ENCODE results near the gene AK8. TPM values are rescaled to one million over a fixed set of nuclear protein-coding genes. Genes with fewer than 3 reads are reported as not detected.
A peak's percentile ranks its signal among the peaks of the same experiment; 100 is the strongest.

The AK8 gene
- total RNA-seq, 6 donors from 2014 or later = 0.44 to 8.4 (median 3.6) TPM

GRCh38 chr9:132905726-132906125, 27.6 kb upstream of the AK8 start:
- no peak overlapping the region for H3K27ac ChIP-seq
- no peak for ATAC-seq (ENCODE audit: low FRiP score in 2 of 2)
- H3K4me1 ChIP-seq = no peaks in the 10 kb centered on the region
- no peak for DNase-seq
- no peaks in the 10 kb centered on the region for H3K27me3 ChIP-seq
- WGBS, 2 donors = 95 to 96% methylated on average over 12 of the region's 12 CpGs
- peaks cover 17 to 80% (median 65%) of the 10 kb centered on the region in 4 donors for H3K36me3 ChIP-seq
- TF ChIP-seq POLR2AphosphoS5 (IDR thresholded peaks at IDR 0.05) (no peak), POLR2A (IDR thresholded peaks at IDR 0.05) (no peak), CTCF (IDR thresholded peaks at IDR 0.05) (no peak), EP300 (IDR thresholded peaks at IDR 0.05) (no peak)
- no peak overlapping the region for H3K4me3 ChIP-seq
- H3K9me3 ChIP-seq = no peaks in the 10 kb centered on the region

- no peak overlapping the region for H3K27ac ChIP-seq
- 87 to 90% methylated on average over 13 of the region's 13 CpGs for WGBS, 2 donors
- no peak overlapping the region for H3K4me3 ChIP-seq
- H3K36me3 ChIP-seq = peaks cover 4 to 80% (median 68%) of the 10 kb centered on the region in 4 donors
- no peaks in the 10 kb centered on the region for H3K9me3 ChIP-seq
- no peak for ATAC-seq (ENCODE audit: low FRiP score in 2 of 2)
- TF ChIP-seq EP300 (IDR thresholded peaks at IDR 0.05) (no peak), POLR2AphosphoS5 (IDR thresholded peaks at IDR 0.05) (no peak), POLR2A (IDR thresholded peaks at IDR 0.05) (no peak), CTCF (IDR thresholded peaks at IDR 0.05) (no peak)
- no peaks in the 10 kb centered on the region for H3K27me3 ChIP-seq
- H3K4me1 ChIP-seq = no peaks in the 10 kb centered on the region
- no peak for DNase-seq
Measured at GRCh38 chr9:132903574-132904492, 25.7 kb upstream of the AK8 start.

- Histone ChIP-seq H3K9me3 (no peaks in the 10 kb centered on the region), H3K4me1 (no peaks in the 10 kb centered on the region), H3K36me3 (peaks cover 11 to 90% (median 73%) of the 10 kb centered on the region in 4 donors), H3K27me3 (no peaks in the 10 kb centered on the region), H3K27ac (no peak overlapping the region), H3K4me3 (no peak overlapping the region)
- TF ChIP-seq CTCF (IDR thresholded peaks at IDR 0.05) (peak; percentile 85 to 94 (median 89)), POLR2A (IDR thresholded peaks at IDR 0.05) (no peak)
- WGBS, 2 donors = 50 to 53% methylated on average over 11 of the region's 11 CpGs
- DNase-seq = peak in 1 of 2 donors; percentile 59
- ATAC-seq (ENCODE audit: low FRiP score in 2 of 2) = peak; percentile 82 to 91
Measured at GRCh38 chr9:132901858-132902831, 24.1 kb upstream of the AK8 start.

GRCh38 chr9:132898051-132898450, 20.0 kb upstream of the AK8 start:
- peaks cover 0 to 20% (median 9%) of the 10 kb centered on the region in 4 donors for H3K4me1 ChIP-seq
- no peak for ATAC-seq (ENCODE audit: low FRiP score in 2 of 2)
- no peak overlapping the region for H3K4me3 ChIP-seq
- DNase-seq = peak in 1 of 2 donors; percentile 10
- TF ChIP-seq EP300 (IDR thresholded peaks at IDR 0.05) (no peak), POLR2AphosphoS5 (IDR thresholded peaks at IDR 0.05) (no peak), POLR2A (IDR thresholded peaks at IDR 0.05) (no peak), CTCF (IDR thresholded peaks at IDR 0.05) (no peak)
- H3K9me3 ChIP-seq = no peaks in the 10 kb centered on the region
- WGBS, 2 donors = 96 to 99% methylated on average over 7 of the region's 7 CpGs
- H3K27ac ChIP-seq = no peak overlapping the region
- no peaks in the 10 kb centered on the region for H3K27me3 ChIP-seq
- H3K36me3 ChIP-seq = peaks cover 20 to 86% (median 66%) of the 10 kb centered on the region in 4 donors
